HG02973 (cell line): Measurements from ENCODE around the gene DCX.
"Not testable (repeated sequence)": the region's sequence is repeated elsewhere in the genome, so short reads cannot be mapped to it uniquely, and the experiment has no call there.

ENCODE experiments used
- ATAC-seq: cut with Tn5 transposase; IDR thresholded peaks from one replicate; pipeline ENCODE4 v1.9.1; 2021; ENCODE audit warnings: moderate library complexity; ENCODE audit not compliant: unreplicated experiment

DCX gene

GRCh38 chrX:111375747-111376146, 36.2 kb downstream of the DCX start:
- no peak for ATAC-seq

GRCh38 chrX:111372086-111372485, 39.9 kb downstream of the DCX start:
- no peak for ATAC-seq

DNA sequence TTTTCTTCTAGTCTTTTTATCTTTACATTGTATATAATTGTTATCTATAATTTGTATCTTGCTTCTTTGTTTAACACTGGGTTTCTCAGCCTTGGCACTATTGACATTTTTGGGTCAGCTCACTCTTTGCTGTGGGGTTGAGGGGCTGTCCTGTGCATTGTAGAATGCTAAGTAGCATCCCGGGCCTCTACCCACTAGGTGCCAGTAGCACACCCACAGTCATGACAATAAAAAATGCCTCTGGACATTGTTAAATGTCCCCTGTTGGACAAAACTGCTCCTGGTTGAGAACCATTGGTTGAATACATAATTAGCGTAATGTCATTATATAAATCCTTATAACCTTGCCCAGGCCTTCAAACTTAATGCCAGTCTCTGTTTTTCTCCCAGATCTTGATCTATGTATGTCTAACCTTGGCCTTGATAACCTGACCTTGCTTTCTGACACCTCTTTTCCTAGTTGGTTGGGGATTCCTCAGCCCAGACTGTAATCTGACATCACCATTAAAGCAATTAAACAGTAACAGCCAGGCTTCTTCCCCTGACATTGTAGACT, 46.1 kb downstream of the DCX start:
- ATAC-seq, result no peak

DNA sequence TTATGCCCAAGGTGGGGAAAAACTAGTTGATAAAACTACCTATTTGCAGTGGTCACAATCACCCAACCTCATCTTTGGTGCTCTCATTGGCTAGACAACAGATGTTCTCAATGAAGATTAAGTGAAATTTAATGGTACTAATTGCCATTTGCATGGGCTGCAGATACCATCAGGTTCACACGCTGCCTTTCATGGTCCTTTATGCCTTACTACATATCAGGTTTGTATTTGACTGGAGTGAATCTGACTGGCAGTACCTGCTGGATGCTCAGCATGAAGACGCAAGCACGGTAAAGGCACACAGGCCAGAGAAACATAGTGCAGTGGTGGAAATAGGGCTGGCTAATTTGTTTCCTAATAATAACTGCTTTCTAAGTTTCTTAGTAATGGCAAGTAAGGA, 48.3 kb downstream of the DCX start:
- no peak for ATAC-seq

DNA sequence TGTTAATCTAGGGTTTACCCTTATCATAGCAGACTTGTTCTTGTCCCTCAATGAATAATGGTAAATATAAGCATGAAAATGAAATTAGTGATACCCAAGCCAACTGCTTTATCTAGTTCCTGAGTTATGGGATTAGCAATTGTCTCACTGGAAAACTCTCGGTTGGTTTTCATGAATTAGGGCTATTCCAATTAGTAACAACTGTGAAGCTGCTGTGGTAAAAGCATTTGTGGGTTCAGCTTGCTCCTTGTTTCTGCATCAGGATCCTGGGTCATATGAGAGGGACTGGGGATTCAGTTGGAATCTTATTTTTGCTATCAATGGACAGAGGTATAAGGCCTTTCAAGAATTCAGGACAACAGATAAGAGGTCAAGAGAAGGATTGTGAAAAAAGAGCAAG, 50.2 kb downstream of the DCX start:
- ATAC-seq, result no peak

GRCh38 chrX:111360839-111361238, 51.2 kb downstream of the DCX start:
- ATAC-seq, result no peak

DNA sequence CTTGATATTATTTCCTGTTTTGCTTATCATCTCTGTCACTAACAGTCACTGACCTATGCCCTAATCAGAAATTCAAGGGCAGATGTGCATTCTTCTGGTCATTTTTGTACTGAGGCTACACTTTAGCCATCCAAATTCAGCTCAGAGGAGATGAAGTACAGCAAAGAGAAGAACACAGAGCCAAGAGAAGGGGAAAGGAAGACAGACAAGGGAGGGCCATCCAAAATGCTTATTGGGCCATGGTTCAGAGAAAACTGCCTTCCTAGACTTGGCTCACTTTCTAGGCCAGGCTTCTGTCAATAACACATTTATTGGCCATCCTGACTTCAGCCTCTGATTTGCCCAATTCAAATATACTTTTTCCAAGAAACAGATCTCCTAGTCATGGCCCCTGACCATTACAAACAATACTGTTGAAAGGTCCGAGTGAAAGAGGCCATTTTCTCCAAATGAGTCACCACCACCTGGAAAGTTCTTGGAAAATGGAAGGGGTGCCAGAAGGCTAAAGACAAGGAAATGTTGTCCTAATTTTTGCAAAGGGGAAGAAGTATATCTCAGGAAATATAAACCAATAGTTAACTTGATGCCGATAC, 56.4 kb downstream of the DCX start:
- ATAC-seq, result no peak

DNA sequence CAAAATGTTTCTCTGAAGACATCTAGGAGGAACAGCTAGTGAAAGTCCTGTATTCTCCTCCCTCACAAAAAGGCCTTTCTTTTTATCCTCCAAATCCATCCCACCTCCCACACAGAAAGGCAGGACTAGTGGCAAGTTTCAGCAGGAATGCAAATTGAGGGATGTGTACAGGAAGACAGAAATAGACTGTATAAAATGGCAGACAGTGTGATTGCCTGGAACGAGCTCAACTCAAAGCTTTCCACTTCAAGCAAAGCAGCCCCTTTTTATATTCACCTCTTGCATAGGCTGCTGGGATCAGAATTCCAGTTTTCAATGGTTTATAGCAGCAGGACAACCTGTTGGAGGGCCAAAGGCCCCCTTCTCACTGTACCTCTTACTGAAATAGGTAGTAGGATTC, 57.5 kb downstream of the DCX start:
- ATAC-seq, result no peak

- ATAC-seq, result no peak
Measured at GRCh38 chrX:111353793-111354192, 58.2 kb downstream of the DCX start.

GRCh38 chrX:111352424-111352823, 59.6 kb downstream of the DCX start:
- no peak for ATAC-seq

DNA sequence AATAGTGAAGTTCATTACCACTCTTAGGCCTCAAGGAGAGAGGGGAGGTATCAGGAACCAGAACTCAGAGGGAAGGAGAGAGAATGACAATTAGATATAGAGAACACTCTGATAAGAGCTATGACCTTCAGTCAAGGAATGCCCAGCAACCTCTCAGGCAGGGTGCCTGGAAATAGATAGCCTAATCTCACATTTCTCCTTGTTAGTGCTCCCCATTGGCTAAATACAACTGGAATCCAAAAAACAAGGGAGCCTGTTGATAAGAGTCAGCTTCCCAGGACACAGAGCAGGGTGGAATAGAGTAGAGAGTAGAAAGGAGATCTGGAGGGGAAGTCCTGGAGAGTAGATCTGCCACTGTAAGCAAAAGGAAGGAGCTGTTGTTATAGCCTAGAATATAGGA, 62.1 kb downstream of the DCX start:
- ATAC-seq, result no peak

- ATAC-seq, result no peak
Measured at GRCh38 chrX:111349101-111349500, 62.9 kb downstream of the DCX start.

GRCh38 chrX:111348429-111348828, 63.6 kb downstream of the DCX start:
- ATAC-seq, result no peak

GRCh38 chrX:111346150-111346549, 65.8 kb downstream of the DCX start:
- not testable (repeated sequence) for ATAC-seq

- ATAC-seq, result no peak
Measured at GRCh38 chrX:111340054-111340453, 71.9 kb downstream of the DCX start.

- no peak for ATAC-seq
Measured at GRCh38 chrX:111339212-111339611, 72.8 kb downstream of the DCX start.

DNA sequence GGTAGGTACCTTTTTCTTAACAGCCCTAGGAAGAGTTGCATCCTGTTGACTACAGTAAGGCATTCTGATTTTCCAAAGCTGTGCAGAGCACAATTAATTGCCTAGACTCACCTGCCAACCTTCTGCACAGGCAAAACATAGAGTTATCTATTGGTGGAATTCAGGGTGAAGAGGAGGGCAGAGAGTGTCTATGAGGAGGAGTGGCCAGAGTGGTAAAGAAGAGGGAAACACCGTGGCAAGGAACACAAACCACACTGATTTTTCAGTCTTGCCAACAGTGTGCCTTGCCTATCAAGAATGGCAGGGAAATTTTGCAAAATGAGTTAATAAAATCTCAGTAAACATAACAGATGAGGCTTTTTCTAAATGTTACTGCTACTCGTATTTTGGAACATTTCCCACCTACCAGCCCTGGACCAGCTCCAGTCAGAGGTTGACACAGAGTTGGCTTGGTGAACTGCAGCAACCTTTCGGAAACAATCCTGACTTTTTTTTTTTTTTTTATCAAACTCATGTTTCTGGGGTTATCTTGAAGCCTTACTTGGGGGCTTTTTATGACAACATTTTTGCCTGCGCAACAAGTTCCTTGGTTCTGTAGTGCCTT, 73.8 kb downstream of the DCX start:
- ATAC-seq, result no peak

DNA sequence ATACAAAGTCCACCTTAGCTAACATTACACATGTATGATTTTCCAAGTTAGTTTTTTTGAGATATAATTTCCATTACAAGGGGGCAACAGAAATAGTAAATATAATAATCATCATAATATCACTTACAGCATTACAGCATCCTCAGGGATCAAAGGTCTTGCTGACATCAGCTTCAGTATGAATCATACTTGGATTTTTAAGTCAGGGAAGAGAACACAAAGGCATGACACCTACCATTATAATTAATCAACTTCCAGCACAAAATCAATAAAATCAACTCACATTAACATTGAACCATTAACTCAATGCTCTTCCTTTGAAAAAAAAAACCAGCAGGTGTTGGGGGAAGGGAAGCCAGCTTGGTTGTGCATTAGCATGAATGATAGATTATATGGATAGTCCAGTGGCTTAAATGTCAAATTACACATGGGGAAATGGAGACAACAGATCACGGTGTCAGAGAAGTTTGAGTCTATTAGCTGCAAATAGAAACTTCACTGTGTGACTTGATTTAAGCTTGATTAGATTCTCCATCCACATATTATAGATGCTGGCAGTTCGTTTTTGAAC, 74.8 kb downstream of the DCX start:
- ATAC-seq, result no peak

DNA sequence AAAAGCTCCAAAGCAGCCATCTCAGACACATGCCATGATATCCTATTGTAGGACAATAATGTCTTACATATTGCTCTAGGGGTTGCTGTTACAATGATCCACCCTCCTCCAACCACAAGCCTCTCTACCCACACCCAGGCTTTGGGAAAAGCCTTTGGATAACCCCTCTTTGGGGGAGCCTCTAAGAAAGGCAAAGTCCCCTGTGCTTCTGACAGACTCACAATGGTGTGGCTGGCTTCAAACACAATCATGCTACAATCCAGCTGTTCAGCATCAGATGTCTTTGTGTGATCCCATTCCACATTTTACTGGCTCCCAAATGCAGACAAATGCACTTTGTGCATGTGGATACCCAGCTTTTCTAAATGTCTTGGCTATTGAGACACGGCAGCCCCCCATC, 75.9 kb downstream of the DCX start:
- ATAC-seq, result no peak

- ATAC-seq, result no peak
Measured at GRCh38 chrX:111329370-111329769, 82.6 kb downstream of the DCX start.

GRCh38 chrX:111328858-111329257, 83.1 kb downstream of the DCX start:
- ATAC-seq, result no peak

DNA sequence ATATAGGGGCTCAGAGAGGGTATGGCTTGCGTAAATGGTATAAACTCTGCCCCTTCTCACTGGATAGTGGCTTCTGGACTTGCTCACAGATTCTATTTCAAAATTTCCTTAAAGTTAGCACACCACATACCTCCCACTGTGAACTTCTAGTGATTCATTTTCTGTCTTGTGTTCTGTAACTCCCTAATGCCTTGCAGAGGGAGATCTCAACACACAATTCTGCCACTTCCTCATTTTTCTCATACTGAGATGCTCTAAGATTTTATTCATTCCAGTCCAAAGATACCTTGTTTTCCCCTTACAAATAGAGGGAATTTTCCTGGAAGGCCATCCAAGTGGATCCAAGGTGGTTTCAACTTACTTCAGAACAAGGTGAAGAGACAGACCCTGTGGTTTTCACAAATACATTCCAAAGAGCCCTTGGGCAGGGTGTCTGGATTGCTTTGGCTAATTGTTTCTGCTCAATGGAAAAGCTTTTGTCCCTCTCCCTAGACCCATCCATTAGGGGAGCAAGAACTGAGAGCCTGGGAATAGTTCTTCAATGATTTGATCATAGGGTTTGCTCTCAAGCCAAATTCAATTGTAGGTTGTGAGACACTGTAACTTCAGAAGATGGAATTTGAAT, 89.6 kb downstream of the DCX start:
- no peak for ATAC-seq
